Glutamatergic neuron (in vitro differentiated cells): Measurements from ENCODE around the gene ZNRF1. TPM values are rescaled to one million over a fixed set of nuclear protein-coding genes. Genes with fewer than 3 reads are reported as not detected.

Experiments
- DNase-seq: peaks from one replicate; pipeline ENCODE4 v3.0.0; 2022
- H3K27ac Mint-ChIP-seq: one replicate; pipeline ENCODE4 v1.8.0; 2020; ENCODE audit warnings: mild to moderate bottlenecking, mixed read lengths, inconsistent platforms; ENCODE audit not compliant: unreplicated experiment
- H3K27me3 Mint-ChIP-seq: one replicate; pipeline ENCODE4 v1.8.0; 2020; ENCODE audit warnings: mild to moderate bottlenecking, moderate library complexity, mixed read lengths, inconsistent platforms; ENCODE audit not compliant: unreplicated experiment
- H3K36me3 Mint-ChIP-seq: one replicate; pipeline ENCODE4 v1.8.0; 2020; ENCODE audit warnings: mild to moderate bottlenecking, mixed read lengths, inconsistent platforms; ENCODE audit not compliant: unreplicated experiment
- H3K4me1 Mint-ChIP-seq: one replicate; pipeline ENCODE4 v1.8.0; 2020; ENCODE audit warnings: mild to moderate bottlenecking, low read depth, mixed read lengths, inconsistent platforms; ENCODE audit not compliant: unreplicated experiment
- H3K4me3 Mint-ChIP-seq: one replicate; pipeline ENCODE4 v1.8.0; 2020; ENCODE audit warnings: mild to moderate bottlenecking, mixed read lengths, inconsistent platforms; ENCODE audit not compliant: unreplicated experiment
- H3K9me3 Mint-ChIP-seq: one replicate; pipeline ENCODE4 v1.8.0; 2020; ENCODE audit warnings: mild to moderate bottlenecking, moderate library complexity, mixed read lengths, inconsistent platforms; ENCODE audit not compliant: unreplicated experiment
- total RNA-seq: library from RNA; stranded (reverse); fragmentation: NEBNext Ultra II Directional; extraction: Animal tissue kit (Norgen Biotek cat#: 25700); gene quantifications from one replicate; pipeline ENCODE4 v1.2.1, GENCODE V29; 2021; ENCODE audit not compliant: unreplicated experiment
- TF ChIP-seq, protein P1 (sequence below): fragments of 200-600 bp; sonication (generic); IDR thresholded peaks from one replicate; pipeline ENCODE4 v1.5.0; 2021; ENCODE audit not compliant: partially characterized antibody, unreplicated experiment

Gene ZNRF1
- total RNA-seq, 1 donor from 2014 or later, result 55.3 TPM

DNA sequence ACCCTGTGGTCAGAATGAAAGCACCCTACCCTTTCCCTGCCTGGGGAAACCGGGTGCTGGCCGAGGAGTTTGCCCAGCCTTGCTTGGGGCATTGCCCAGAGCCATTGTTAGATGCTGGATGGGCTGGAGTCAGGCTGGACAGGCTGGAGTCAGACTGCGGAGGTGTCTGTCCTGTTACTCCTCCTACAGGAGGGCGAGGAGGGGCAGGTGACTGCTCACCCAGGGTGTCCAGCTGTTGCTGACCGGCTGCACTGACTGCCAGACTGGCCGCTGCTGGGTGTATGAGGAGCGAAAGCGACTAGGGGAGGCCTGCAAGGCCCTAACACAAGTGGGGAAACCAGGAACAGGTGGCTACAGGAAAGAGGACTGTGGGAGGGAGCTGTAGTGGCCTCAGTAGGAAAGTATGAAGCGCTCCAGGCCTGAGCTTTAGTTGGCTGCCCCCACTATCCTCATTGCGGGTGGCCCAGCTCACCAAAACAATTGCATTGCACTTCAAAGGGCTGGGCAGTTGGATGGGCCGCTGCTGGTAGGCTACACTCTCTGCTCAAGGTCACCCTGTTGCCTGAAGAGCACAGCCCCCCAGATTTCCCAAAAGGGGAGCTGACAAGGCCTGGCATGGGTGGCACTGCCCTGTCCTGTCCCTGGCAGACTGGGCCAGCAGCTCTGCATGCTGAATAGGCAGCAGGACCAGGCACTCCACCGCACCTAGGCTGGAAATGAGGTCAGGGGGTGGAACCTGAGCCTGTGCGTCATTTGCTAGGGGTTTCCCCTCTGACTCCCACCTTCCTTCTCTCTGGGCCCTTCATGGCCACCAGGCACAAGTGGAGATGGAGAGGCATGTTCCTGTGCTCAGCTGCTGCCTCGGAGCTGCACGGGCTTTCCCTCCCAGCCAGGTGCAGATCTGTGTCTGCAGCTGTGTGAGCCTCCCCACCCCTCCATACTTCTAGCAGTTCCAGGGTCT is 99.4 kb downstream of the ZNRF1 start:
- no peak overlapping the region for H3K4me3 Mint-ChIP-seq
- H3K27ac Mint-ChIP-seq, result no peak overlapping the region
- no peak for DNase-seq
- H3K4me1 Mint-ChIP-seq, result peaks cover 20% of the 10 kb centered on the region
- TF ChIP-seq, protein P1, sequence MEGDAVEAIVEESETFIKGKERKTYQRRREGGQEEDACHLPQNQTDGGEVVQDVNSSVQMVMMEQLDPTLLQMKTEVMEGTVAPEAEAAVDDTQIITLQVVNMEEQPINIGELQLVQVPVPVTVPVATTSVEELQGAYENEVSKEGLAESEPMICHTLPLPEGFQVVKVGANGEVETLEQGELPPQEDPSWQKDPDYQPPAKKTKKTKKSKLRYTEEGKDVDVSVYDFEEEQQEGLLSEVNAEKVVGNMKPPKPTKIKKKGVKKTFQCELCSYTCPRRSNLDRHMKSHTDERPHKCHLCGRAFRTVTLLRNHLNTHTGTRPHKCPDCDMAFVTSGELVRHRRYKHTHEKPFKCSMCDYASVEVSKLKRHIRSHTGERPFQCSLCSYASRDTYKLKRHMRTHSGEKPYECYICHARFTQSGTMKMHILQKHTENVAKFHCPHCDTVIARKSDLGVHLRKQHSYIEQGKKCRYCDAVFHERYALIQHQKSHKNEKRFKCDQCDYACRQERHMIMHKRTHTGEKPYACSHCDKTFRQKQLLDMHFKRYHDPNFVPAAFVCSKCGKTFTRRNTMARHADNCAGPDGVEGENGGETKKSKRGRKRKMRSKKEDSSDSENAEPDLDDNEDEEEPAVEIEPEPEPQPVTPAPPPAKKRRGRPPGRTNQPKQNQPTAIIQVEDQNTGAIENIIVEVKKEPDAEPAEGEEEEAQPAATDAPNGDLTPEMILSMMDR, result no peak
- peaks cover 11% of the 10 kb centered on the region for H3K9me3 Mint-ChIP-seq
- peaks cover 5% of the 10 kb centered on the region for H3K27me3 Mint-ChIP-seq
- H3K36me3 Mint-ChIP-seq, result peaks cover 7% of the 10 kb centered on the region

DNA sequence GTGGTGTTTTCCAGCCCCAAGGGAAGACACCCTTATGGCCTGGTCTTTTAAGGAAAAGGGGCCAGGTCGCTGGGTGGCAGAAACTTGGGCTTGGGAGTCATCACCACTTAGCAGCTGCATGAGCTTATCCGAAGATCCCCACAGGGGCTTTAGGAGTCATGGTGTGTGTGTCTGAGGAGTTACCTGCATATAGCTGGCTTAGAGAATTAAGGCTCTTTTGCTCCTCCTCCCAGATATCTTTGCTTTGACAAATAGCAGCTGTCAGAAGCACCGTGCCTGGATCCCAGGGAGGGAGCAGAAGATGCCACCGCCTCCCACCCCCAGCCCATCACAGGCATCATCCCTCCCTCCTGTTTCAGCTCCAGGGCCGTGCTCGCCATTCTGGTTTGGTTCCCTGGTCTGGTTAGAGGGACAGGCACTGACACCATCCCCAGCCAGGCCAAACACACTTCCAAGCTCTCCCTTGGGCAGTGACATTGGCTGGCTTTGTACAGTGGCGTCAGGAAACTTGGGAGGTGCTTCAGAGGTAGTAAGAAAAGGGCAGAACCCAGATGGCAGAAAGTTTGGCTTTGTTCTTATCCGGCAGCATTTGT is 100.3 kb downstream of the ZNRF1 start:
- Mint-ChIP-seq H3K27ac (no peak overlapping the region), H3K4me1 (peaks cover 20% of the 10 kb centered on the region), H3K27me3 (peaks cover 5% of the 10 kb centered on the region), H3K36me3 (peaks cover 10% of the 10 kb centered on the region), H3K9me3 (peaks cover 11% of the 10 kb centered on the region), H3K4me3 (no peak overlapping the region)
- no peak for DNase-seq
- TF ChIP-seq, protein P1, result no peak

DNA sequence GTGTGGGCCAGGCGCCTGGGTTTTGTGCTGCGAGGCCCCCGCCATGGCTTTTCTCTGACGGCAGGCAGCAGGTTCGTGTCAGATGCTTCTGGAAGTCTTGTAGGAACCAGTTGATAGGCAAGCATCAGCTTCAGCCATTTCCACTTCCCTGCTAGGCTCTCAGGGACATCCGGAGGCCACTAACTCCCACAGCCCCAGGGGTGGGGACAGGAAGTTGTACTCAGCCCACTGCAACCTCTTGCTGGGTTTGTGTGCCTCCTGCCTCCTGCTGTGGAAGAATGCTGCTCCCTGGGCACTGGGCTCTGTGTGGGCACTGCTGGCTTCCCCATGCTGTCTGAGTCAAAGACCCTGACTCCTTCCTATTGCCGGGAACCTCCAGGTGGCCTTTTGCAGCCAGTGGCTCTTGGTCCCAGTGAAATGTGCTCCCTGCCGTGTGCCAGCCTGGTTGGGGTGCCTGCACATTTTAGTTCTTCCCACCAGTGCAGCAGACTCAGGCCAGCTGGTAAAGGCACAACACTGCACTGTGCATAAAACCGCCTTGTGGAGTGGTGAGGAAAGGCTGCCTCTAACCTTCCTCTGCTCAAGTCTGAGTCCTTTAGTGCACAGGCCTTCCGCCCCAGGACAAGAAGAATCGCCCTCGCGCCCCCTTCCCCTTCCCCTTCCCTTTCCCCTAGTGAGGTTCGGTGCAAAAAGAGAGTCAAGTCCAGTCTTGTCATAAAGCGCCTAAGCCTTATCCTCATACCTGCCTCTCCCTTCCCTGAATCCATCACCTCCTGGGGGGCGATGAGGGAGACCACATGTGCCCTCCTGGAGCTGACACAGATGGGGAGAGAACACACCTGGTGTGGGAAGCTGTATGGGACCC is 101.1 kb downstream of the ZNRF1 start:
- peaks cover 9% of the 10 kb centered on the region for H3K27me3 Mint-ChIP-seq
- no peak for DNase-seq
- H3K9me3 Mint-ChIP-seq, result peaks cover 11% of the 10 kb centered on the region
- peak overlapping the region; percentile 34 for H3K4me3 Mint-ChIP-seq
- peaks cover 20% of the 10 kb centered on the region for H3K4me1 Mint-ChIP-seq
- H3K27ac Mint-ChIP-seq, result peak overlapping the region; percentile 59
- TF ChIP-seq, protein P1, result no peak
- peaks cover 13% of the 10 kb centered on the region for H3K36me3 Mint-ChIP-seq

DNA sequence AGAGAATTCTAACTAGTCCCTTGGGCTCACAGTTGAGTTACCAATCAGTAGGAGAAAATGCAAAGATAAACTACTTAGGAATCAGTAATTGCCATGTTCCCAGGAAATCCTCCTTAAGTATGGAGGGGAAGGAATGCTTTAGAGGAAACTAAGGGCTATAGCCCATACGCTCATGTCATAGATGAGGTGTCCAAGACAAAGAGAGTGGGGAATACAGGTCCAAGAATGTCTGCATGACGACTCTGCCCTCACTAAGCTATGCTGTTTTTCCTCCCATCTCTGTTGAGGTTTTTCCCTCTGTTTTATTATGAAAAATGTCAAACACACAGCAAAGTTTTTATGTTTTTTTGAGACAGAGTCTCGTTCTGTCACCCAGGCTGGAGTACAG is 101.8 kb downstream of the ZNRF1 start:
- Mint-ChIP-seq H3K9me3 (peaks cover 11% of the 10 kb centered on the region), H3K4me3 (peak overlapping the region; percentile 34), H3K36me3 (peaks cover 13% of the 10 kb centered on the region), H3K27me3 (peaks cover 9% of the 10 kb centered on the region), H3K4me1 (peaks cover 20% of the 10 kb centered on the region), H3K27ac (peak overlapping the region; percentile 59)
- TF ChIP-seq, protein P1, result no peak
- no peak for DNase-seq
